MM.1S (cell line): ENCODE data around the gene KLC3.

Source experiments
- DNase-seq: peaks from one replicate; pipeline ENCODE4 v3.0.0-alpha.2; 2015
- H2AFZ ChIP-seq: fragments of 300-600 bp; sonication (generic); 2 replicates; pipeline ENCODE4 v1.6.0; 2016; ENCODE audit warnings: antibody characterized with exemption, low read length
- H3F3A ChIP-seq: fragments of 300-600 bp; sonication (generic); 2 replicates; pipeline ENCODE4 v1.6.1; 2016; ENCODE audit warnings: mild to moderate bottlenecking, antibody characterized with exemption, low read length, moderate library complexity, mixed read lengths; ENCODE audit not compliant: insufficient read depth
- H3K27ac ChIP-seq: fragments of 300-600 bp; sonication (generic); 2 replicates; pipeline ENCODE4 v1.5.1; 2016; ENCODE audit warnings: mild to moderate bottlenecking, low read length
- H3K27me3 ChIP-seq: fragments of 300-600 bp; sonication (generic); replicated peaks from 2 replicates; pipeline ENCODE4 v1.6.0; 2016; ENCODE audit warnings: low read length; ENCODE audit not compliant: insufficient read depth
- H3K36me3 ChIP-seq: fragments of 300-600 bp; sonication (generic); replicated peaks from 2 replicates; pipeline ENCODE4 v1.6.1; 2016; ENCODE audit warnings: mild to moderate bottlenecking, low read length, mixed read lengths; ENCODE audit not compliant: insufficient read depth
- H3K4me1 ChIP-seq: fragments of 300-600 bp; sonication (generic); 2 replicates; pipeline ENCODE4 v1.6.1; 2016; ENCODE audit warnings: low read length, mixed read lengths
- H3K4me2 ChIP-seq: fragments of 300-600 bp; sonication (generic); 2 replicates; pipeline ENCODE4 v1.6.0; 2016; ENCODE audit warnings: low read depth, low read length
- H3K4me3 ChIP-seq: fragments of 300-600 bp; sonication (generic); 2 replicates; pipeline ENCODE4 v1.5.1; 2016; ENCODE audit warnings: low read length, mixed read lengths
- H3K79me2 ChIP-seq: fragments of 300-600 bp; sonication (generic); 2 replicates; pipeline ENCODE4 v1.6.1; 2016; ENCODE audit warnings: mixed run types, low read length, mixed read lengths
- H3K9ac ChIP-seq: fragments of 300-600 bp; sonication (generic); 2 replicates; pipeline ENCODE4 v1.6.1; 2016; ENCODE audit warnings: low read length, mixed read lengths
- H3K9me2 ChIP-seq: fragments of 300-600 bp; sonication (generic); replicated peaks from 2 replicates; pipeline ENCODE4 v1.6.1; 2016; ENCODE audit warnings: mild to moderate bottlenecking, low read length, mixed read lengths; ENCODE audit not compliant: insufficient read depth
- H3K9me3 ChIP-seq: fragments of 300-600 bp; sonication (generic); replicated peaks from 2 replicates; pipeline ENCODE4 v1.6.1; 2016; ENCODE audit warnings: mild to moderate bottlenecking, low read length, mixed read lengths; ENCODE audit not compliant: insufficient read depth
- H4K20me1 ChIP-seq: fragments of 300-600 bp; sonication (generic); 2 replicates; pipeline ENCODE4 v1.6.1; 2016; ENCODE audit warnings: mild to moderate bottlenecking, low read length, moderate library complexity, mixed read lengths; ENCODE audit not compliant: insufficient read depth
- EZH2 ChIP-seq: fragments of 300-600 bp; sonication (generic); optimal IDR thresholded peaks from 2 replicates; pipeline ENCODE3; 2017; ENCODE audit warnings: low read depth, mild to moderate bottlenecking, antibody characterized with exemption, low read length, mixed read lengths
- EZH2phosphoT487 ChIP-seq: fragments of 300-600 bp; sonication (generic); IDR thresholded peaks from 2 replicates; pipeline ENCODE4 v1.6.1; 2018; ENCODE audit warnings: antibody characterized with exemption, low read length
- TF ChIP-seq, protein P1 (sequence below): fragments of 300-600 bp; sonication (generic); IDR thresholded peaks from 2 replicates; pipeline ENCODE4 v1.5.1; 2016; ENCODE audit warnings: antibody characterized with exemption, low read length, mixed read lengths

The KLC3 gene

DNA sequence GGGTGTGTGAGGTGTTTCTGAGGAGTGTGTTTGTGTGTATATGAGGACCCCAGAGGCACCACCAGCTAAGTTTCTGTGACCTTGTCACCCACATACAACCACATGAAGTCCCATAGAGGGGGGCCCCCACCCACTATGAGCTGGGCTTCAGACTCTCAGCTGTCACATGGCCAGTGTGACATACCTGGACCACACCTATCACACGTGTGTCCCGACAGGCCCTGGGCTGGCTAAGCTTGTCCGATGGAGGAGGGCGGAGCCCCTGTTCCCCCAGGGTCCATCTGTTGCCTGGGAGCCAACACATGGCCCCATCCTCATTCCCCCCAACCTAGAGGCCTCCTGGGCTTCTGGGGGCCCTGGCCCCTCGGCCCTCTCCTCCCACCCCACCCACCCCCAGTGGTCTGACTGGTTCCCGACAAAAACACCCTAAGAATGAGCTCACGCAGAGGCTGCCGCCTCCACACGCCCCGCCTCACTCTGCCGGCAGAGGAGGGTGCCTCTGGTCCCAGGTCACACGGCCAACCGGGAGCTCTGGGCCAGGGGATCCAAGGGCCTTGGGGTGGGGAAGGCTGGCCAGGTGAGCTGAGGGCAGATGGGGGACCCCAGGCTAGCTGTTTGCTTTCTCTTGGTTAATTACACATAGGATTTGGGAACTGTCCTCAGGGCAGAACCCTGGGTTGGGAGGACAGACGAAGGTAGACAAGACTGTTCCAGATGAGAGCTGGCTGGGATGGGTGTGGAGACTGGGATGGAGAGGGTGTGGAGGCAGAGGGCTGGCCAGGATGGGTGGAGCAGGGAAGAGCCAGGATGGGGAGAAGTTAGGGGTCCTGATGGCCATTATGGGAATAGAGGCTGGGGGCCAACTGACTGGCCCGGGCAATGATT is 4.3 kb downstream of the KLC3 start:
- no peaks in the 10 kb centered on the region for H4K20me1 ChIP-seq
- H3K27me3 ChIP-seq, result peaks cover 45% of the 10 kb centered on the region
- H3K36me3 ChIP-seq, result no peaks in the 10 kb centered on the region
- TF ChIP-seq, protein P1, sequence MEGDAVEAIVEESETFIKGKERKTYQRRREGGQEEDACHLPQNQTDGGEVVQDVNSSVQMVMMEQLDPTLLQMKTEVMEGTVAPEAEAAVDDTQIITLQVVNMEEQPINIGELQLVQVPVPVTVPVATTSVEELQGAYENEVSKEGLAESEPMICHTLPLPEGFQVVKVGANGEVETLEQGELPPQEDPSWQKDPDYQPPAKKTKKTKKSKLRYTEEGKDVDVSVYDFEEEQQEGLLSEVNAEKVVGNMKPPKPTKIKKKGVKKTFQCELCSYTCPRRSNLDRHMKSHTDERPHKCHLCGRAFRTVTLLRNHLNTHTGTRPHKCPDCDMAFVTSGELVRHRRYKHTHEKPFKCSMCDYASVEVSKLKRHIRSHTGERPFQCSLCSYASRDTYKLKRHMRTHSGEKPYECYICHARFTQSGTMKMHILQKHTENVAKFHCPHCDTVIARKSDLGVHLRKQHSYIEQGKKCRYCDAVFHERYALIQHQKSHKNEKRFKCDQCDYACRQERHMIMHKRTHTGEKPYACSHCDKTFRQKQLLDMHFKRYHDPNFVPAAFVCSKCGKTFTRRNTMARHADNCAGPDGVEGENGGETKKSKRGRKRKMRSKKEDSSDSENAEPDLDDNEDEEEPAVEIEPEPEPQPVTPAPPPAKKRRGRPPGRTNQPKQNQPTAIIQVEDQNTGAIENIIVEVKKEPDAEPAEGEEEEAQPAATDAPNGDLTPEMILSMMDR, result no peak
- no peak overlapping the region for H3K27ac ChIP-seq
- H2AFZ ChIP-seq, result no peak overlapping the region
- H3K4me3 ChIP-seq, result no peak overlapping the region
- no peak overlapping the region for H3K4me2 ChIP-seq
- no peaks in the 10 kb centered on the region for H3K9me2 ChIP-seq
- H3K79me2 ChIP-seq, result no peaks in the 10 kb centered on the region
- H3K9ac ChIP-seq, result no peak overlapping the region
- no peaks in the 10 kb centered on the region for H3K9me3 ChIP-seq
- H3F3A ChIP-seq, result no peaks in the 10 kb centered on the region
- no peaks in the 10 kb centered on the region for H3K4me1 ChIP-seq
- DNase-seq, result no peak

DNA sequence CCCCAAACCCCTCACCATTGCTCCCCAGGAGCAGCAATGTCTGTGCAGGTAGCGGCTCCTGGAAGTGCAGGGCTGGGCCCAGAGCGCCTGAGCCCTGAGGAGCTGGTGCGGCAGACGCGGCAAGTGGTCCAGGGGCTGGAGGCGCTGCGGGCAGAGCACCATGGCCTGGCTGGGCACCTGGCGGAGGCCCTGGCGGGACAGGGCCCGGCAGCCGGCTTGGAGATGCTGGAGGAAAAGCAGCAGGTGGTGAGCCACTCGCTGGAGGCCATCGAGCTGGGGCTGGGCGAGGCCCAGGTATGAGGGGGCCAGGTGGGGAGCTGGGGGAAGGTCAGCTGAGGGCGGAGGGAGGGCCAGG is 4.9 kb downstream of the KLC3 start:
- H3K9me2 ChIP-seq, result no peaks in the 10 kb centered on the region
- peaks cover 45% of the 10 kb centered on the region for H3K27me3 ChIP-seq
- no peaks in the 10 kb centered on the region for H3F3A ChIP-seq
- H3K9me3 ChIP-seq, result no peaks in the 10 kb centered on the region
- H3K4me2 ChIP-seq, result no peak overlapping the region
- no peak overlapping the region for H3K9ac ChIP-seq
- H3K36me3 ChIP-seq, result no peaks in the 10 kb centered on the region
- H3K4me3 ChIP-seq, result no peak overlapping the region
- H3K79me2 ChIP-seq, result no peaks in the 10 kb centered on the region
- no peak overlapping the region for H3K27ac ChIP-seq
- no peaks in the 10 kb centered on the region for H4K20me1 ChIP-seq
- no peak for DNase-seq
- H3K4me1 ChIP-seq, result no peaks in the 10 kb centered on the region
- no peak overlapping the region for H2AFZ ChIP-seq
- TF ChIP-seq, protein P1, result no peak
- no peak for TF ChIP-seq EZH2
- TF ChIP-seq EZH2phosphoT487, result no peak

DNA sequence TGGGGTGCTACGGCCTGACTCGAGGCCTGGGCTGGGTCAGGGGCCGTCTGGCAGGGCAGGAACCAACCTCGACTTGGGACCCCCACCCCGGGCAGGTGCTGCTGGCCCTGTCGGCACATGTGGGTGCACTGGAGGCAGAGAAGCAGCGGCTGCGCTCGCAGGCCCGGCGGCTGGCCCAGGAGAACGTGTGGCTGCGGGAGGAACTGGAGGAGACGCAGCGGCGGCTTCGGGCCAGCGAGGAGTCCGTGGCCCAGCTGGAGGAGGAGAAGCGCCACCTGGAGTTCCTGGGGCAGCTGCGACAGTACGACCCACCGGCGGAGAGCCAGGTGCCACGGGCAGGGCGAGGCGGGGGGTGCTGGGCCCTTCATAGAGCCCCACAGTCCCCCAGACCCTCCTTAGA is 5.9 kb downstream of the KLC3 start:
- no peaks in the 10 kb centered on the region for H3K4me1 ChIP-seq
- H3K27ac ChIP-seq, result no peak overlapping the region
- no peak overlapping the region for H3K4me2 ChIP-seq
- no peaks in the 10 kb centered on the region for H3K9me2 ChIP-seq
- no peaks in the 10 kb centered on the region for H3K36me3 ChIP-seq
- no peak overlapping the region for H3K9ac ChIP-seq
- no peak for DNase-seq
- TF ChIP-seq EZH2phosphoT487, result no peak
- TF ChIP-seq, protein P1, result peak; percentile 14
- no peak overlapping the region for H3K4me3 ChIP-seq
- H4K20me1 ChIP-seq, result no peaks in the 10 kb centered on the region
- H2AFZ ChIP-seq, result no peak overlapping the region
- H3K79me2 ChIP-seq, result no peaks in the 10 kb centered on the region
- no peaks in the 10 kb centered on the region for H3K9me3 ChIP-seq
- H3K27me3 ChIP-seq, result peaks cover 41% of the 10 kb centered on the region
- H3F3A ChIP-seq, result no peaks in the 10 kb centered on the region
